ENCODE data around the gene RCSD1.
A peak's percentile ranks its signal among the peaks of the same experiment; 100 is the strongest.

GRCh38 chr1:167715157-167715999 is 85.3 kb downstream of the RCSD1 start:
- TF ChIP-seq POLR2AphosphoS5 (IDR thresholded peaks at IDR 0.05; ENCODE audit: low read length) (no peak), SPI1 (IDR thresholded peaks at IDR 0.05; ENCODE audit: borderline replicate concordance, insufficient read depth, low read depth, low read length) (no peak), ZNF274 (IDR thresholded peaks at IDR 0.05; ENCODE audit: insufficient read depth, insufficient read length) (no peak), NBN (IDR thresholded peaks at IDR 0.05) (peak; percentile 75)
- TF ChIP-seq, protein P1, sequence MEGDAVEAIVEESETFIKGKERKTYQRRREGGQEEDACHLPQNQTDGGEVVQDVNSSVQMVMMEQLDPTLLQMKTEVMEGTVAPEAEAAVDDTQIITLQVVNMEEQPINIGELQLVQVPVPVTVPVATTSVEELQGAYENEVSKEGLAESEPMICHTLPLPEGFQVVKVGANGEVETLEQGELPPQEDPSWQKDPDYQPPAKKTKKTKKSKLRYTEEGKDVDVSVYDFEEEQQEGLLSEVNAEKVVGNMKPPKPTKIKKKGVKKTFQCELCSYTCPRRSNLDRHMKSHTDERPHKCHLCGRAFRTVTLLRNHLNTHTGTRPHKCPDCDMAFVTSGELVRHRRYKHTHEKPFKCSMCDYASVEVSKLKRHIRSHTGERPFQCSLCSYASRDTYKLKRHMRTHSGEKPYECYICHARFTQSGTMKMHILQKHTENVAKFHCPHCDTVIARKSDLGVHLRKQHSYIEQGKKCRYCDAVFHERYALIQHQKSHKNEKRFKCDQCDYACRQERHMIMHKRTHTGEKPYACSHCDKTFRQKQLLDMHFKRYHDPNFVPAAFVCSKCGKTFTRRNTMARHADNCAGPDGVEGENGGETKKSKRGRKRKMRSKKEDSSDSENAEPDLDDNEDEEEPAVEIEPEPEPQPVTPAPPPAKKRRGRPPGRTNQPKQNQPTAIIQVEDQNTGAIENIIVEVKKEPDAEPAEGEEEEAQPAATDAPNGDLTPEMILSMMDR (IDR thresholded peaks at IDR 0.05 in 2 of 3, conservative IDR thresholded peaks at IDR 0.05 in 1 of 3; ENCODE audit: control insufficient read depth in 2 of 3, extremely low read depth in 1 of 3, insufficient read depth in 1 of 3, low read depth in 3 of 3, low read length in 3 of 3), result peak; percentile 72 to 99 (median 80)
- TF ChIP-seq, protein P2, sequence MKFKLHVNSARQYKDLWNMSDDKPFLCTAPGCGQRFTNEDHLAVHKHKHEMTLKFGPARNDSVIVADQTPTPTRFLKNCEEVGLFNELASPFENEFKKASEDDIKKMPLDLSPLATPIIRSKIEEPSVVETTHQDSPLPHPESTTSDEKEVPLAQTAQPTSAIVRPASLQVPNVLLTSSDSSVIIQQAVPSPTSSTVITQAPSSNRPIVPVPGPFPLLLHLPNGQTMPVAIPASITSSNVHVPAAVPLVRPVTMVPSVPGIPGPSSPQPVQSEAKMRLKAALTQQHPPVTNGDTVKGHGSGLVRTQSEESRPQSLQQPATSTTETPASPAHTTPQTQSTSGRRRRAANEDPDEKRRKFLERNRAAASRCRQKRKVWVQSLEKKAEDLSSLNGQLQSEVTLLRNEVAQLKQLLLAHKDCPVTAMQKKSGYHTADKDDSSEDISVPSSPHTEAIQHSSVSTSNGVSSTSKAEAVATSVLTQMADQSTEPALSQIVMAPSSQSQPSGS (IDR thresholded peaks at IDR 0.05; ENCODE audit: low read length), result peak; percentile 45; the same call in 1 of the 2 replicates

All from GM12878 (cell line).